ENCODE results near the gene AUTS2.

The AUTS2 gene

DNA sequence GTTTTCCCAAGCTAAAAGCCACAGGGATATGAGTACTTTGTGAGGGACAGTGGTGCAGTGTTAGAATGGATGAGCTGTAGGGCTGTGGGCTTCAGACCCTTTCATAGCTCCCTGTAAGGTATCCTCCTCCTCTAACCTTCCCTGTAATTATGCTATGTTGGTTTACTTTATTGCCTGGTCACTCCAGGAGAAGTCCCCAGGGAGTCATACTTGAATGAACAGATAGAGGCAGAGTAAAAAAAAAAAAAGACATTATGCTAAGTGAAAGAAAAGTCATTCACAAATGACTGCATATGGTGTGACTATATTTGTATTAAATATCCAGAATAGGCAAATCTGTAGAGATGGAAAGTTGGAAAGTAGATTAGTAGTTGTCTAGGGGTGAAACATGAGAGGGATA lies 434.4 kb downstream of the AUTS2 start:
- Mint-ChIP-seq H3K4me1 (peaks cover 3% of the 10 kb centered on the region), H3K36me3 (ENCODE audit: low read depth) (no peaks in the 10 kb centered on the region), H3K4me3 (no peak overlapping the region), H3K27me3 (no peaks in the 10 kb centered on the region), H3K9me3 (no peaks in the 10 kb centered on the region), H3K27ac (no peak overlapping the region)
- DNase-seq, result no peak
- ATAC-seq, result no peak

GRCh38 chr7:70033226-70033625 lies 435.0 kb downstream of the AUTS2 start:
- no peak overlapping the region for H3K27ac Mint-ChIP-seq
- ATAC-seq (no peak), DNase-seq (no peak)
- no peaks in the 10 kb centered on the region for H3K4me1 Mint-ChIP-seq
- no peaks in the 10 kb centered on the region for H3K27me3 Mint-ChIP-seq
- no peak overlapping the region for H3K4me3 Mint-ChIP-seq
- no peaks in the 10 kb centered on the region for H3K36me3 Mint-ChIP-seq (ENCODE audit: low read depth)
- no peaks in the 10 kb centered on the region for H3K9me3 Mint-ChIP-seq

DNA sequence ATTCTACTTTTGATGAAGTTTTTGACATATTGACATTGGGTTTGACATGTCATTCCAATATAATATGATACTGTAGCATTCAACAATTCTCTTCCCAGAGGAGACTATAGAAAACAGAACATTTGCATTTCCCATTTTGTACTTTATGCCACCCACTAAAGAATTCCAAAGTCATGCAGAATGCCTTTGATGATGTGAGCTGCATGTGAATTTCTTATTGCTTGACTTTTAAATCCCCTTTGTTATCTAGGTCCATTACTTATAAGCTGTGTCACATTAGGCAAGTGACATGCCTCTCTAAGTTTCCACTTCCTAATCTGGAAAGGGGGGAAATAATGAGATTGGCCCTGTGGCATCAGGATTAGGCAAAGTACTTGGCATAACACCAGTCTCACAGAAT lies 436.7 kb downstream of the AUTS2 start:
- Mint-ChIP-seq H3K27ac (no peak overlapping the region), H3K4me3 (no peak overlapping the region), H3K27me3 (no peaks in the 10 kb centered on the region), H3K4me1 (no peaks in the 10 kb centered on the region), H3K9me3 (no peaks in the 10 kb centered on the region), H3K36me3 (ENCODE audit: low read depth) (no peaks in the 10 kb centered on the region)
- ATAC-seq (no peak), DNase-seq (no peak)

DNA sequence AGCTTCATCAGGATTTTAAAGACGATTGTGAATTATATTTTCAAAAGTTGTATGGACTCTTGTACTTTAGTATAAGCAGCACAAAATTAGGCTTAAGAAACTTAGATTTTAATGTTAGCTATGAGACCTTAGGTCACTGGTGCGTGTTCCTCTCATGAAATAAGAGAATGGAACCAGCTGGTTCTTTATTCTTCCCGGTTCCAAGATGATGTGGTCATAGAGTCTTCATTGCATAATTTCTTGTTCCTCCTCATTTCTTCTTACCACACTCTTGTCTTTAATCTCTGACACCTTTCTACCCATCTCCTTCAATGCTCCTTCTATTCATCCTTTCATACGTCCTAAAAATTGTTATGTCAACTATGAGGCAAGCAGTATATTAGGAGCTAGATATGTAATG lies 437.2 kb downstream of the AUTS2 start:
- Mint-ChIP-seq H3K9me3 (no peaks in the 10 kb centered on the region), H3K27ac (no peak overlapping the region), H3K4me1 (no peaks in the 10 kb centered on the region), H3K4me3 (no peak overlapping the region), H3K27me3 (no peaks in the 10 kb centered on the region), H3K36me3 (ENCODE audit: low read depth) (no peaks in the 10 kb centered on the region)
- no peak for ATAC-seq
- DNase-seq, result no peak

DNA sequence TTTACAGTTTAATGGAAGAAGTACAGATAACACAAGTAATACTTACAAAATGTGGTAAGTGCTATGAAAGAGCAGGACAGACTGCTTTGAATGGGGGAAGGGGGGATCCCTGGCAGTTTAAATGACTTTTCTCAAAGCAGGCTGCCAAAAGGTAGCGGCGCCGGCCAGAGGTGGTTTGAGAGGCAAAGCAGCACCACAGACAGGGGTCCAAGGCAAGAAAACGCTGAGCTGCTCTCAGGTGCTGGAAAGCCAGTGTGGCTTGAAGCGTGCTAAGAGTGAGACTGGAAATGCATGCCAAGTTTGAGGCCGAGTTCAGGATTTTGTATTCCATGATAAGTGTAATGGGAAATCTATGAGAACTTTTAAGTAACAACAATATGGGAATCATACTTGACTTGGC lies 437.7 kb downstream of the AUTS2 start:
- no peaks in the 10 kb centered on the region for H3K9me3 Mint-ChIP-seq
- no peaks in the 10 kb centered on the region for H3K27me3 Mint-ChIP-seq
- DNase-seq (no peak), ATAC-seq (no peak)
- no peaks in the 10 kb centered on the region for H3K36me3 Mint-ChIP-seq (ENCODE audit: low read depth)
- H3K4me1 Mint-ChIP-seq, result no peaks in the 10 kb centered on the region
- H3K4me3 Mint-ChIP-seq, result no peak overlapping the region
- no peak overlapping the region for H3K27ac Mint-ChIP-seq

GRCh38 chr7:70036695-70037094 lies 438.4 kb downstream of the AUTS2 start:
- no peaks in the 10 kb centered on the region for H3K36me3 Mint-ChIP-seq (ENCODE audit: low read depth)
- ATAC-seq (no peak), DNase-seq (no peak)
- no peaks in the 10 kb centered on the region for H3K9me3 Mint-ChIP-seq
- no peak overlapping the region for H3K27ac Mint-ChIP-seq
- no peaks in the 10 kb centered on the region for H3K27me3 Mint-ChIP-seq
- H3K4me1 Mint-ChIP-seq, result no peaks in the 10 kb centered on the region
- no peak overlapping the region for H3K4me3 Mint-ChIP-seq

GRCh38 chr7:70037171-70037933 lies 439.1 kb downstream of the AUTS2 start:
- Mint-ChIP-seq H3K4me1 (no peaks in the 10 kb centered on the region), H3K9me3 (no peaks in the 10 kb centered on the region), H3K27me3 (no peaks in the 10 kb centered on the region), H3K4me3 (no peak overlapping the region), H3K27ac (no peak overlapping the region), H3K36me3 (ENCODE audit: low read depth) (no peaks in the 10 kb centered on the region)
- DNase-seq, result no peak
- no peak for ATAC-seq

DNA sequence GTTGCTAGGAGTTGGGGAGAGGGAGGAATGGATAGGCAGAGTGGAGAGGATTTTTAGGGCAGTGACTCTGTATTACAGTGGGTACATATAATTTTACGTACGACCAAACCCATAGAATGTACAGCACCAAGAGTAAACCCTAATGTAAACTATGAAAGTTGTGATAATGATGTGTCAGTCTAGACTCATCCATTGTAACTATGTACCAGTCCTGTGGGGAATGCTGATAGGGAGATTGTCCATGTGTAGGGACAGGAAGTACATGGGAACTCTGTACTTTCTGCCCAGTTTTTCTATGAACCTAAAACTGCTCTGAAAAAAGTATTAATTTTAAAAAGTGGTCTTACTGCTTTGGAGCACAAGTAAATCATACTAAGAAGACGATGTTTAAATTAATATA lies 441.8 kb downstream of the AUTS2 start:
- Mint-ChIP-seq H3K4me1 (no peaks in the 10 kb centered on the region), H3K27ac (no peak overlapping the region), H3K4me3 (no peak overlapping the region), H3K27me3 (no peaks in the 10 kb centered on the region), H3K36me3 (ENCODE audit: low read depth) (no peaks in the 10 kb centered on the region), H3K9me3 (no peaks in the 10 kb centered on the region)
- DNase-seq (no peak), ATAC-seq (no peak)

GRCh38 chr7:70040970-70041766 lies 442.9 kb downstream of the AUTS2 start:
- Mint-ChIP-seq H3K27me3 (no peaks in the 10 kb centered on the region), H3K4me3 (no peak overlapping the region), H3K36me3 (ENCODE audit: low read depth) (no peaks in the 10 kb centered on the region), H3K4me1 (no peaks in the 10 kb centered on the region), H3K27ac (no peak overlapping the region), H3K9me3 (no peaks in the 10 kb centered on the region)
- DNase-seq (no peak), ATAC-seq (no peak)

DNA sequence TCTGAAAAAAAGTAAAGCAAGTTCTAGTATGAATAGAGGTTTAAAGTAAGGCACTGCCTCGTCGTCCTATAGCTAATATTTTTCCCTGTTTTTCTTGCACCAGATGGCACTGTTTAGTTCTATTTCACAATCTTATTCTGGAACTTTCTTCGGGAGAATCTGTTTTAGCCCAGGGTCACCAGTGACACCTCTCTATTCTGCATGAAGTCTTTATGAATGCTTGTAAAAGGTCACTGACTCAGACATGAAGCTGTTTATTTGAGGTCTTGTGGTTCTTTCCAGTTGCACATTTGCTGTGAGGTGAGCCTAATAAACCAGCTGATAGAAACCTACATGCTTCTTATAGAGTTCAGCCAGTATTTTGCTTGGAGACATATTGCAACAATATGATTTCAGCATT lies 444.3 kb downstream of the AUTS2 start:
- Mint-ChIP-seq H3K27me3 (no peaks in the 10 kb centered on the region), H3K27ac (no peak overlapping the region), H3K9me3 (no peaks in the 10 kb centered on the region), H3K36me3 (ENCODE audit: low read depth) (no peaks in the 10 kb centered on the region), H3K4me1 (no peaks in the 10 kb centered on the region), H3K4me3 (no peak overlapping the region)
- no peak for DNase-seq
- ATAC-seq, result no peak

DNA sequence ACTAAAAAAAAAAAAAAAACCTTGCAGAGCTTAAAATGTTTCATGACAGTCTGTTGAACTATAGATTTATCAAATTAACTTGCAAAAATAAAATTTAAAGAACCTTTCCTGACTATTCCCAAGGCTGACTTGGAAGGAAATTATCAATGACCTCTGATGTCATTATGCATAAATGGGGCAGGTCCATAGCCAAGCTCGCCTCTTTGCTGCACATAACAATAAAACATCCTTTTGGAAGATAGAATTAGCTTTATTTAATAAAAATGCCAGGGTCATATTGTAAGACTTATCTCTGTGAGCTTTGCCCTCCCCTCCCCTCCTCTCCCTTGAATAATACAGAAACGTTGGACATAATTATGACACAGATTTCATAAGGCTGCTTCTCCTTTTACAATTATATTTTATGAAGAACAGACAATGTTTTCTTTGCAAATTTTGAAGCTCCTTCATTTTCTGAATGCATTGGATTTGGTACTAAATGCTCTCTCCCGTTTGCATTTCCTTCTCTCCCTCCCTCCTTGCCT lies 444.8 kb downstream of the AUTS2 start:
- ATAC-seq, result no peak
- Mint-ChIP-seq H3K4me1 (no peaks in the 10 kb centered on the region), H3K27me3 (no peaks in the 10 kb centered on the region), H3K4me3 (no peak overlapping the region), H3K27ac (no peak overlapping the region), H3K36me3 (ENCODE audit: low read depth) (no peaks in the 10 kb centered on the region), H3K9me3 (no peaks in the 10 kb centered on the region)
- no peak for DNase-seq

- Mint-ChIP-seq H3K27ac (no peak overlapping the region), H3K27me3 (no peaks in the 10 kb centered on the region), H3K4me3 (no peak overlapping the region), H3K9me3 (no peaks in the 10 kb centered on the region), H3K36me3 (ENCODE audit: low read depth) (no peaks in the 10 kb centered on the region), H3K4me1 (no peaks in the 10 kb centered on the region)
- ATAC-seq, result no peak
- DNase-seq, result no peak
Observed at GRCh38 chr7:70044064-70044463, 445.8 kb downstream of the AUTS2 start.

GRCh38 chr7:70044525-70044924 lies 446.2 kb downstream of the AUTS2 start:
- Mint-ChIP-seq H3K27ac (no peak overlapping the region), H3K36me3 (ENCODE audit: low read depth) (no peaks in the 10 kb centered on the region), H3K4me1 (no peaks in the 10 kb centered on the region), H3K27me3 (no peaks in the 10 kb centered on the region), H3K4me3 (no peak overlapping the region), H3K9me3 (no peaks in the 10 kb centered on the region)
- no peak for DNase-seq
- no peak for ATAC-seq

- Mint-ChIP-seq H3K27ac (no peak overlapping the region), H3K27me3 (no peaks in the 10 kb centered on the region), H3K4me1 (no peaks in the 10 kb centered on the region), H3K4me3 (no peak overlapping the region), H3K9me3 (no peaks in the 10 kb centered on the region), H3K36me3 (ENCODE audit: low read depth) (no peaks in the 10 kb centered on the region)
- no peak for DNase-seq
- ATAC-seq, result no peak
Observed at GRCh38 chr7:70044981-70045380, 446.7 kb downstream of the AUTS2 start.

GRCh38 chr7:70047384-70047783 lies 449.1 kb downstream of the AUTS2 start:
- Mint-ChIP-seq H3K27ac (no peak overlapping the region), H3K36me3 (ENCODE audit: low read depth) (no peaks in the 10 kb centered on the region), H3K27me3 (no peaks in the 10 kb centered on the region), H3K9me3 (no peaks in the 10 kb centered on the region), H3K4me1 (no peaks in the 10 kb centered on the region), H3K4me3 (no peak overlapping the region)
- DNase-seq (no peak), ATAC-seq (no peak)
